ENCODE results near the gene PHIP.

DNA sequence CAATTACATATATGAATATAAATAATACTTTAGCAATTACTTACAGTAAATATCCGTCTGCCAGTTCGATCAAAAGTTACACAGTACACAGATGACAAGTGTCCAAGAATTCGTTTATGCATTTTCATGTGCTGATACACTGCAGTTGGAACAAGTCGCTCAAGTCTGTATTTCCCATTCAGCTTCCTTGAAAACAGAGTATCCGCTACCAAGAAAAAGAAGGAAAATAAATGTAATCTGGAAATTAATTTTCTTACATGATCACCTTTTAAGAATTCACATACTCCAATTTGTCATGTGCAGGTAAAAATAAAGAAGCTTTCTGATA lies 35.3 kb downstream of the PHIP start:
- no peak for TF ChIP-seq POLR2AphosphoS5 (IDR thresholded peaks at IDR 0.05; ENCODE audit: low read depth, low read length)
- no peak for TF ChIP-seq SIN3A (IDR thresholded peaks at IDR 0.05; ENCODE audit: borderline replicate concordance, insufficient read depth, low read length)
- TF ChIP-seq TAF1 (IDR thresholded peaks at IDR 0.05; ENCODE audit: borderline replicate concordance, insufficient read depth, low read length), result no peak
- no peak for TF ChIP-seq REST (IDR thresholded peaks at IDR 0.05; ENCODE audit: insufficient read depth in 1 of 2, low read depth in 2 of 2, low read length in 2 of 2)

Measured in PFSK-1 (cell line).